Muscle of arm (tissue), 12 donors: ENCODE data around the gene LAS1L. TPM values are rescaled to one million over a fixed set of nuclear protein-coding genes. Genes with fewer than 3 reads are reported as not detected.
"Not testable (repeated sequence)": the region's sequence is repeated elsewhere in the genome, so short reads cannot be mapped to it uniquely, and the experiment has no call there.

ENCODE experiments used
- DNase-seq: peaks from one replicate; pipeline ENCODE4 v3.0.0-alpha.2; 2013
- polyA plus RNA-seq, 12 donors: library from polyadenylated mRNA; unstranded; fragments of 120-200 nt; gene quantifications; one replicate each; pipeline ENCODE4 v1.2.1, GENCODE V29; 2013; ENCODE audit not compliant: insufficient read length in 12 of 12

The LAS1L gene
- polyA plus RNA-seq, 12 donors = 19.6 to 33.7 (median 22.8) TPM; not detected in 1

GRCh38 chrX:65519530-65519929 lies 15.1 kb downstream of the LAS1L start:
- DNase-seq = not testable (repeated sequence)

GRCh38 chrX:65518980-65519379 lies 15.6 kb downstream of the LAS1L start:
- not testable (repeated sequence) for DNase-seq

GRCh38 chrX:65517923-65518322 lies 16.7 kb downstream of the LAS1L start:
- DNase-seq = no peak

- DNase-seq = no peak
These were observed 17.8 kb downstream of the LAS1L start for GRCh38 chrX:65516756-65517155.

- DNase-seq = no peak
These were observed 21.0 kb downstream of the LAS1L start for GRCh38 chrX:65513610-65514009.

GRCh38 chrX:65509400-65509799 lies 25.2 kb downstream of the LAS1L start:
- no peak for DNase-seq

- no peak for DNase-seq
These were observed 25.7 kb downstream of the LAS1L start for GRCh38 chrX:65508851-65509250.

- no peak for DNase-seq
These were observed 32.0 kb downstream of the LAS1L start for GRCh38 chrX:65502618-65503017.

GRCh38 chrX:65493431-65493830 lies 41.2 kb downstream of the LAS1L start:
- DNase-seq = no peak

GRCh38 chrX:65491620-65492019 lies 43.0 kb downstream of the LAS1L start:
- no peak for DNase-seq

GRCh38 chrX:65488495-65488894 lies 46.1 kb downstream of the LAS1L start:
- DNase-seq = no peak

- DNase-seq = no peak
These were observed 53.6 kb downstream of the LAS1L start for GRCh38 chrX:65480960-65481359.

GRCh38 chrX:65479102-65479501 lies 55.5 kb downstream of the LAS1L start:
- DNase-seq = not testable (repeated sequence)

- no peak for DNase-seq
These were observed 58.0 kb downstream of the LAS1L start for GRCh38 chrX:65476564-65476963.

- no peak for DNase-seq
These were observed 71.0 kb downstream of the LAS1L start for GRCh38 chrX:65463550-65463949.

Other genes starting within 250 kb of the LAS1L start
- gene MSN, start 132.9 kb upstream of the LAS1L start, polyA plus RNA-seq = 100 to 1,000 TPM; 107 to 195 (median 124) TPM